ENCODE measurements around the gene HHIPL2. TPM values are rescaled to one million over a fixed set of nuclear protein-coding genes. Genes with fewer than 3 reads are reported as not detected.

HHIPL2 gene
- total RNA-seq, 2 donors from 2014 or later: 0.27 to 0.39 TPM

Other genes starting within 250 kb of the HHIPL2 start
- gene TAF1A, start 41.8 kb upstream of the HHIPL2 start, total RNA-seq: 1 to 10 TPM; 4.0 to 4.1 TPM
- gene MIA3, start 70.0 kb upstream of the HHIPL2 start, total RNA-seq: 100 to 1,000 TPM in 1 of 2 donors, 10 to 100 TPM in 1; 83.2 to 102 TPM
- gene AIDA, start 164.4 kb upstream of the HHIPL2 start, total RNA-seq: 10 to 100 TPM; 43.8 to 48.0 TPM
- 10 to 100 TPM; 46.8 to 54.0 TPM for gene BROX, start 164.5 kb upstream of the HHIPL2 start, total RNA-seq
- under 1 TPM in 1 of 2 donors, not detected in 1; 0.50 TPM for gene FAM177B, start 189.1 kb upstream of the HHIPL2 start, total RNA-seq